ENCODE measurements around the gene SFXN1. TPM values are rescaled to one million over a fixed set of nuclear protein-coding genes. Genes with fewer than 3 reads are reported as not detected.
"Not testable (repeated sequence)": the region's sequence is repeated elsewhere in the genome, so short reads cannot be mapped to it uniquely, and the experiment has no call there.

Gene SFXN1
- total RNA-seq, 4 donors from 2014 or later, result 28.0 to 48.1 (median 36.0) TPM

DNA sequence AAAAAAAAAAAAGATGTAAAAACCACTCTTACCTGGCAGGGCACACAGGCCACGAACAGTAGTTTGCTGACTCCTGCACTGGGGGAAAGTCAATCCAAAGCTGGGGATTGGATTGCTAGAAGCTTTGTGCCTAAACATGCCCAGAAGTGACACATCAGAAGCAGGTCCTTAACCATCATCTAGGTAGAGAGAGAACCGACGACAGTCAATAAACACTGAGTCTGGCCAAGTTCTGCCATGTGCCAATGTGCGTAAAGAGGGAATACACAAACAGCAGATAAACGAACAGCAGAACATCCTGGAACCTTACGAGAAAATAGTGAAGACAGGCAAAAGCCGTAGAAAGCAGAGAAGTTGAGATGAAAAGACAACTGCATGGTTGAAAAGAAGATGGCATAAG, 14.9 kb downstream of the SFXN1 start:
- WGBS, 2 donors, result 96 to 97% methylated on average over 7 of the region's 7 CpGs
- intact Hi-C loops (cut with DNase I), result no loop called here
- DNase-seq, result no peak
- H3K36me3 ChIP-seq, result peaks cover 10 to 19% of the 10 kb centered on the region in 2 donors
- H3K4me3 ChIP-seq (replicated peaks in 1 of 3), result no peak overlapping the region
- no peaks in the 10 kb centered on the region for H3K4me1 ChIP-seq
- TF ChIP-seq, protein P1, sequence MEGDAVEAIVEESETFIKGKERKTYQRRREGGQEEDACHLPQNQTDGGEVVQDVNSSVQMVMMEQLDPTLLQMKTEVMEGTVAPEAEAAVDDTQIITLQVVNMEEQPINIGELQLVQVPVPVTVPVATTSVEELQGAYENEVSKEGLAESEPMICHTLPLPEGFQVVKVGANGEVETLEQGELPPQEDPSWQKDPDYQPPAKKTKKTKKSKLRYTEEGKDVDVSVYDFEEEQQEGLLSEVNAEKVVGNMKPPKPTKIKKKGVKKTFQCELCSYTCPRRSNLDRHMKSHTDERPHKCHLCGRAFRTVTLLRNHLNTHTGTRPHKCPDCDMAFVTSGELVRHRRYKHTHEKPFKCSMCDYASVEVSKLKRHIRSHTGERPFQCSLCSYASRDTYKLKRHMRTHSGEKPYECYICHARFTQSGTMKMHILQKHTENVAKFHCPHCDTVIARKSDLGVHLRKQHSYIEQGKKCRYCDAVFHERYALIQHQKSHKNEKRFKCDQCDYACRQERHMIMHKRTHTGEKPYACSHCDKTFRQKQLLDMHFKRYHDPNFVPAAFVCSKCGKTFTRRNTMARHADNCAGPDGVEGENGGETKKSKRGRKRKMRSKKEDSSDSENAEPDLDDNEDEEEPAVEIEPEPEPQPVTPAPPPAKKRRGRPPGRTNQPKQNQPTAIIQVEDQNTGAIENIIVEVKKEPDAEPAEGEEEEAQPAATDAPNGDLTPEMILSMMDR (IDR thresholded peaks at IDR 0.05), result no peak
- TF ChIP-seq POLR2A (IDR thresholded peaks at IDR 0.05), result no peak
- no peak overlapping the region for H3K27ac ChIP-seq
- no peaks in the 10 kb centered on the region for H3K27me3 ChIP-seq
- H3K9me3 ChIP-seq, result no peaks in the 10 kb centered on the region

DNA sequence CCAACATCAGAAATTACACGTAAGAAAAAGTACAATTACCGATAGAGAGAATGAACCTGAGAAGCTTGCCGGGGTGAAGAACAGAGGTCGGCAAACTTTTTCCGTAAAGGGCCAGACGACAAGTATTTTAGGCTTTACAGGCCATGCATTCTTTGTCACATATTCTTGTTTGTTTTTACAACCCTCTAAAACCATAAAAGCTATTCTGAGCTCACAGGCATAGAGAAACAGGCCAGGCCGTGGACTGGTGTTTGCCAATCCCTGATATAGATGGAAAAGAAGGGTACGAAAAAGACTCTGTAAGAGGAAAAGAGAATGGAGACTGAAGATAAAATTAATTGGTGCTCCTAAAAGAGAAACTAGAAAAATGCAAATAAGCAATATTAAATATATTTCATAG, 15.4 kb downstream of the SFXN1 start:
- no peak overlapping the region for H3K4me3 ChIP-seq (replicated peaks in 1 of 3)
- TF ChIP-seq, protein P1 (IDR thresholded peaks at IDR 0.05), result no peak
- TF ChIP-seq POLR2A (IDR thresholded peaks at IDR 0.05), result no peak
- no peaks in the 10 kb centered on the region for H3K9me3 ChIP-seq
- peaks cover 10 to 19% of the 10 kb centered on the region in 2 donors for H3K36me3 ChIP-seq
- DNase-seq, result no peak
- H3K4me1 ChIP-seq, result no peaks in the 10 kb centered on the region
- intact Hi-C loops (cut with DNase I), result no loop called here
- no peaks in the 10 kb centered on the region for H3K27me3 ChIP-seq
- no peak overlapping the region for H3K27ac ChIP-seq
- 94 to 95% methylated on average over 8 of the region's 8 CpGs for WGBS, 2 donors

DNA sequence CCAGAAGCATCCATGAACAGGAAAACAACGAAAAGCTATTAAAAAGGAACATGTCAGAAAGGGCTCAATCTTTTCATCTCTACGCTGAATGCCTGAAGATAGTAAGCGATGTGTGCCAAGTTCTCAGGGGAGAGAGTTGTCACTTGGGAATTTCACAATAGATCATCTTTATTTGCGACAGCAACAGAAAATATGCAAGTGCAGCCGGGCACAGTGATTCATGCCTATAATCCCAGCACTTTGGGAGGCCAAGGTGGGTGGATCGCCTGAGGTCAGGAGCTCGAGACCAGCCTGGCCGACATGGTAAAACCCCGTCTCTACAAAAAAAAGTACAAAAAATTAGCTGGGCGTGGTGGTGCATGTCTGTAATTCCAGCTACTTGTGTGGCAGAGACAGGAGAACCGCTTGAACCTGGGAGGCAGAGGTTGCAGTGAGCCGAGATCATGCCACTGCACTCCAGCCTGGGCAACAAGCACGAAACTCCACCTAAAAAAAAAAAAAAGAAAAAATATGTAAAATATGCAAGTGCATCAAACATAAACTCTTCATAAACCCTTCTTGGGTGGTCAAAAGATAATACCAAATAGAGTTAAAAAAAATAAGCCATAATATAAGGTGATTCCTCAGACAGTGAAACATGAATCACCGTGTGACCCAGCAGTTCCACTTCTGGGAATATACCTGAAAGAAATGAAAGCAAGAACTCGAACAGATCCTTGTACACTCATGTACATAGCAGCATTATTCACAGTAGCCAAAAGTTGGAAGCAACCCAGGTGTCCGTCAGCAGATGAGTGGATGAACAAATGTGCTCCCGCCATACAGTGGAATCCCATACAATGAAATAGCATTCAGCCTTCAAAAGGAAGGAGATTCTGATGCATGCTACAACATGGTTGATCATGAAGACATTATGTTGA, 16.2 kb downstream of the SFXN1 start:
- intact Hi-C loops (cut with DNase I), result no loop called here
- Histone ChIP-seq H3K27ac (no peak overlapping the region), H3K36me3 (peaks cover 10 to 19% of the 10 kb centered on the region in 2 donors), H3K4me3 (replicated peaks in 1 of 3) (no peak overlapping the region), H3K27me3 (no peaks in the 10 kb centered on the region), H3K9me3 (no peaks in the 10 kb centered on the region), H3K4me1 (no peaks in the 10 kb centered on the region)
- 91 to 95% methylated on average over 17 of the region's 17 CpGs for WGBS, 2 donors
- TF ChIP-seq, protein P1 (IDR thresholded peaks at IDR 0.05), result no peak
- TF ChIP-seq POLR2A (IDR thresholded peaks at IDR 0.05), result no peak
- DNase-seq, result no peak

DNA sequence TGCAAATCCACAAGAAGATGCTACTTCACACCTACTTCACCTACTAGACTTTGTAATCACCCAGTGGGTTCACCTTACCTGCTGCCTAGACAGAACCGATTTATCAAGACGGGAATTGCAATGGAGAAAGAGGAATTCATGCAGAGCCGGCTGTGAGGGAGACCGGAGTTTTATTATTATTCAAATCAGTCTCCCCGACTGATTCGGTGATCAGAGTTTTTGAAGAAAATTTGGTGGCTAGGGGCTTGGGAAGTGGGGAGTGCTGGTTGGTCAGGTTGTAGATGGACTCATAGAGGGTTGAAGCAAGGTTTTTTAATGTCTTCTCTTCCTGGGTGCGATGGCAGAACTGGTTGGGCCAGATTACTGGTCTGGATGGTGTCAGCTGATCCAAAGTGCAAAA, 23.4 kb downstream of the SFXN1 start:
- intact Hi-C loops (cut with DNase I), result no loop called here
- TF ChIP-seq POLR2A (IDR thresholded peaks at IDR 0.05), result no peak
- TF ChIP-seq, protein P1 (IDR thresholded peaks at IDR 0.05), result no peak
- Histone ChIP-seq H3K36me3 (no peaks in the 10 kb centered on the region), H3K9me3 (no peaks in the 10 kb centered on the region), H3K4me1 (no peaks in the 10 kb centered on the region), H3K4me3 (replicated peaks in 1 of 3) (no peak overlapping the region), H3K27ac (no peak overlapping the region), H3K27me3 (no peaks in the 10 kb centered on the region)
- WGBS, 2 donors, result 85 to 91% methylated on average over 7 of the region's 7 CpGs
- no peak for DNase-seq

DNA sequence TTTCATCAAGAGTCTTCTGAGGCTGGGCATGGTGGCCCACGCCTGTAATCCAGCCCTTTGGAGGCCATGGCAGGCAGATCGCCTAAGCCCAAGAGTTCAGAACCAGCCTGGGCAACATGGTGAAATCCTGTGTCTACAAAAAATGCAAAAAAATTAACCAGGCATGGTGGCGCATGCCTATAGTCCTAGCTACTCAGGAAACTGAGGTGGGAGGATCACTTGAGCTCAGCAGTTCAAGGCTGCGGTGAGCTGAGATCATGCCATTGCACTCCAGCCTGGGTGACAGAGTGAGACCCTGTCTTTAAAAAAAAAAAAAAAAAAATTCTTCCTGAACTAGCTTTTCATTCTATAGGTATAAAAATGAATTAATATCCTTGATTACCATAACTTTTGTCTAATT, 29.3 kb downstream of the SFXN1 start:
- H3K4me3 ChIP-seq (replicated peaks in 1 of 3); H3K27me3 ChIP-seq; H3K27ac ChIP-seq; H3K4me1 ChIP-seq; H3K9me3 ChIP-seq; DNase-seq; intact Hi-C loops (cut with DNase I): not testable (repeated sequence)
- 96 to 97% methylated on average over 4 of the region's 4 CpGs for WGBS, 2 donors
- peaks cover 23 to 26% of the 10 kb centered on the region in 2 donors for H3K36me3 ChIP-seq
